ENCODE measurements around the gene ERCC6.

ERCC6 gene

DNA sequence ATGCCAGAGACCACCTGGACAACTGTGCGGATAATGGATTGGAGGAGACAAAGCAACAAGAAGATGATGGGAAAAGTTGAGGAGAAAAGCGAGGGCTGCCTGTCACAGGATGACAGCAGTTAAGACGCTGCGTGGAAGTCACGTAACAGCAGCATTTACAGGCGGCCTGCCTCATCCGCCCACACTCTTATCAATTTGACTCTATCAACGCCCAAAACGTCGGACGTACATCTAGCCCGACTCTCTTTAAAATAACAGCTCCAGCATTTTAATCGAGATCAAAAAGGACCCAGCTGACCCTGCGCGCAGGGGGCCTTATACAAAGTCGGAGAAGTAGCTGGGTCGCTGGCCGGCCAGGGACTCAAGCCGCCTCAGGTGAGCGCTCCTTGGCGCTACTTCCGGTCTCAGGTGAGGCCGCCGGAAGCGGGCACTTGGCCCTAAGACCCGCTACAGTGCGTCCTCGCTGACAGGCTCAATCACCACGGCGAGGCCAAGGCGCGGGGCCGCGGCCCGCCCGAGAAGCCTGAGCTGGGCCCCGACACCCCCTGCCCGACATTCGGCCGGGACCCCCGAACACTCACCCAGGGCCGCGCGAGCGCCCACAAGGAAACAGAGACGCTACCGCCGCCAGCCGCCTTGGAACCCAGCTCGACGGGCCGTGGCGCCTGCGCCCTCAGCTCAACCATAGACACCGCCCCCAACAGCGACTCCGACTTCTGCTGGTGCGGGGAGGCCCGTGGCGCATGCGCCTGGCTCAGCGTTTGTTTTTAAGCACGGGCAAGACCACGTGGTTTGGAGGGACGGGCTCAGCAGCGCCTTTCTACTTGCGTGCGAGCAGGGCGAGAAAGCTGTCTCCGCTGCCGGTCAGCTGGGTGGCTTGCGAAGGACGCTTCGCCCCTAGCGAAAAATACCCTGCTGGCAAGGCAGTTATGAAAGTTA is at the start of gene ERCC6:
TSS of gene ERCC6 (minus strand) at position 741 of the 939 bp plus-strand sequence.
- Mint-ChIP-seq H3K4me1 (peaks cover 53% of the 10 kb centered on the region), H3K36me3 (no peaks in the 10 kb centered on the region), H3K9me3 (no peaks in the 10 kb centered on the region), H3K27ac (peak within 1 kb of the TSS; percentile 97), H3K4me3 (peak within 1 kb of the TSS; percentile 98), H3K27me3 (peaks cover 5% of the 10 kb centered on the region)

- no peaks in the 10 kb centered on the region for H3K36me3 Mint-ChIP-seq
- H3K4me3 Mint-ChIP-seq: no peak overlapping the region
- no peak overlapping the region for H3K27ac Mint-ChIP-seq
These were observed 49.1 kb upstream of the ERCC6 start for GRCh38 chr10:49587981-49588380.

DNA sequence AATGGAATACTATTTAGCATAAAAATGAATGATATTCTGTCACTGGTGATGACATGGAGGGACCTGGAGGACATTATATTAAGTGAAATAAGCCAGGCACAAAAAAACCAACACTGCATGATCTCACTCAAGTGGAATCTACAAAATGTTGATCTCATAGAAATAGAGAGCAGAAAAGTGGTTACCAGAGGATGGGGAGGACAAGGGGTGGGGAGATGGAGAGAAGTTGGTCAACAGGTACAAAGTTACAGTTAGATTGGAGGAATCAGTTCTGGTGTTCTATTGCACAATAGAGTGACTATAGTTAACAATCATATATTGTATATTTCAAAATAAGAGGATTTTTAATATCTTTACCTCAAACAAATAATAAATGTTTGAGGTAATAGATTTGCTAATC is 46.5 kb upstream of the ERCC6 start:
- Mint-ChIP-seq H3K9me3 (no peaks in the 10 kb centered on the region), H3K27me3 (peaks cover 17% of the 10 kb centered on the region), H3K4me1 (no peaks in the 10 kb centered on the region), H3K36me3 (no peaks in the 10 kb centered on the region), H3K4me3 (no peak overlapping the region), H3K27ac (no peak overlapping the region)

More at GRCh38 chr10:49587981-49588380, 49.1 kb upstream of the ERCC6 start:
- H3K27me3 Mint-ChIP-seq: peaks cover 23% of the 10 kb centered on the region
- H3K9me3 Mint-ChIP-seq: no peaks in the 10 kb centered on the region
- H3K4me1 Mint-ChIP-seq: no peaks in the 10 kb centered on the region

- H3K27me3 Mint-ChIP-seq: peaks cover 13% of the 10 kb centered on the region
These were observed 40.7 kb upstream of the ERCC6 start for GRCh38 chr10:49579621-49580020.

DNA sequence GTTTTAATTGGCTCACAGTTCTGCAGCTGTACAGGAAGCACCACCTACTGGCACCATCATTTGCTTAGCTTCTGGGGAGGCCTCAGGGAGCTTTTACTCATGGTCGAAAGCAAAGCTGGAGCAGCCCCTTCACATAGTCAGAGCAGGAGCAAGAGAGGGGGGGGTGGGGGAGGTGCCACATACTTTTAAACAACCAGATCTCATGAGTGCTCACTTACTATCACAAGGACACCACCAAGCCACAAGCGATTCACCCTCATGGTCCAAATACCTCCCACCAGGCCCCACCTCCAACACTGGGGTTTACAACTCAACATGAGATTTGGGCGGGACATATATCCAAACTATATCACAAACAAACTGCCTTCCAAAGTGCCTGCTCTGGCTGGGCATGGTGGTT is 39.5 kb upstream of the ERCC6 start:
- Mint-ChIP-seq H3K27ac (no peak overlapping the region), H3K4me1 (no peaks in the 10 kb centered on the region), H3K4me3 (no peak overlapping the region), H3K27me3 (peaks cover 7% of the 10 kb centered on the region), H3K36me3 (no peaks in the 10 kb centered on the region), H3K9me3 (no peaks in the 10 kb centered on the region)

More at GRCh38 chr10:49579621-49580020, 40.7 kb upstream of the ERCC6 start:
- H3K4me3 Mint-ChIP-seq: no peak overlapping the region
- H3K9me3 Mint-ChIP-seq: no peaks in the 10 kb centered on the region
- no peak overlapping the region for H3K27ac Mint-ChIP-seq
- no peaks in the 10 kb centered on the region for H3K36me3 Mint-ChIP-seq
- no peaks in the 10 kb centered on the region for H3K4me1 Mint-ChIP-seq

- no peaks in the 10 kb centered on the region for H3K9me3 Mint-ChIP-seq
- peaks cover 4% of the 10 kb centered on the region for H3K27me3 Mint-ChIP-seq
- no peaks in the 10 kb centered on the region for H3K4me1 Mint-ChIP-seq
- no peaks in the 10 kb centered on the region for H3K36me3 Mint-ChIP-seq
- H3K4me3 Mint-ChIP-seq: no peak overlapping the region
- H3K27ac Mint-ChIP-seq: no peak overlapping the region
These were observed 38.4 kb upstream of the ERCC6 start for GRCh38 chr10:49577182-49577925.

GRCh38 chr10:49575489-49576072 is 36.7 kb upstream of the ERCC6 start:
- H3K27me3 Mint-ChIP-seq: peaks cover 4% of the 10 kb centered on the region
- no peak overlapping the region for H3K27ac Mint-ChIP-seq
- no peaks in the 10 kb centered on the region for H3K36me3 Mint-ChIP-seq

DNA sequence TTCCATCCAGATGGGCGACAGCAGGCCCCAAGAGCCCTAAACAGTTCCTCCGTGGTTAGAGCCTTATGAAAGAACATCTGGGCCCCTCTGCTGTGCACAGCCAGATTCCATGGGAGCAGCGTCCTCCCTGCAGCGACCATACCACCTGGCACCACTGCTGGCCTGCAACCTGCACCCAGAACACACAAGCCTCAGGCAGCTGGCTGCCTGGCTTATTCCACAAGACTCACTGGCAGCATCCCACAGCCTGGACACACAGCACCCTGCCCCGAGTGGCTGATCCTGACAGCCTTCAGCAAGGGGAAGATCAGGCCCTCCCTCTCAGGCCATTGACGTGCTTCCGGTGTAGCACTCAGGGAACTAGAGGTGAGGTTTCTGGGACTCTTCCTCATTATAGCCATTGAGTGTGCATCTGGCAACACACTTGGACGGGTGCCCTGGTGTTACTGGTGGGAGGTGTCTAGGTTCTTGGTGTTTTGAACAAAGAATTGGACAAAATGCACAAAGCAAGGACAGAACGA is 33.7 kb upstream of the ERCC6 start:
- H3K9me3 Mint-ChIP-seq: no peaks in the 10 kb centered on the region
- no peak overlapping the region for H3K4me3 Mint-ChIP-seq
- no peaks in the 10 kb centered on the region for H3K36me3 Mint-ChIP-seq
- H3K27ac Mint-ChIP-seq: no peak overlapping the region
- no peaks in the 10 kb centered on the region for H3K4me1 Mint-ChIP-seq
- H3K27me3 Mint-ChIP-seq: peaks cover 4% of the 10 kb centered on the region

More at GRCh38 chr10:49575489-49576072, 36.7 kb upstream of the ERCC6 start:
- H3K4me1 Mint-ChIP-seq: no peaks in the 10 kb centered on the region
- no peaks in the 10 kb centered on the region for H3K9me3 Mint-ChIP-seq
- H3K4me3 Mint-ChIP-seq: no peak overlapping the region

DNA sequence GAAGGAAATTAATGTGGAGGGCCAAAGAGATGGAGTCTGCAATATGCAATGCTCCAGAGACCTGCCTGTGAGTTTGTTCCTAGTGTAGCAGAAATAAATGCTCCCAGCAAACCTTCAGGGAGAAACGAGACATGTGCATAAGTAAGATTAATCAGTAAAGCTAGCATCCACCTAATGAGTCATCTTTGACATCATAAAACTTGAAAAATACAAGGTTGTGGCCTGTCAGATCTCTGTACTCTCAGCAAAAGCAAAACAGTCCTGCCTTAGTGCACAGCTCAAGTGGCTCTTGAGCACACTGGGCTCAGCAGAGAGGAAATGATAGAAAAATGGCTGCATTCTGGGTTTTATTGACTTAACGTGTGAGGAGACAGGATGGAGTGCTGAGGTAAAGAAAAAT is 32.5 kb upstream of the ERCC6 start:
- Mint-ChIP-seq H3K27ac (no peak overlapping the region), H3K4me1 (no peaks in the 10 kb centered on the region), H3K4me3 (no peak overlapping the region), H3K36me3 (no peaks in the 10 kb centered on the region), H3K9me3 (no peaks in the 10 kb centered on the region), H3K27me3 (peaks cover 1% of the 10 kb centered on the region)

DNA sequence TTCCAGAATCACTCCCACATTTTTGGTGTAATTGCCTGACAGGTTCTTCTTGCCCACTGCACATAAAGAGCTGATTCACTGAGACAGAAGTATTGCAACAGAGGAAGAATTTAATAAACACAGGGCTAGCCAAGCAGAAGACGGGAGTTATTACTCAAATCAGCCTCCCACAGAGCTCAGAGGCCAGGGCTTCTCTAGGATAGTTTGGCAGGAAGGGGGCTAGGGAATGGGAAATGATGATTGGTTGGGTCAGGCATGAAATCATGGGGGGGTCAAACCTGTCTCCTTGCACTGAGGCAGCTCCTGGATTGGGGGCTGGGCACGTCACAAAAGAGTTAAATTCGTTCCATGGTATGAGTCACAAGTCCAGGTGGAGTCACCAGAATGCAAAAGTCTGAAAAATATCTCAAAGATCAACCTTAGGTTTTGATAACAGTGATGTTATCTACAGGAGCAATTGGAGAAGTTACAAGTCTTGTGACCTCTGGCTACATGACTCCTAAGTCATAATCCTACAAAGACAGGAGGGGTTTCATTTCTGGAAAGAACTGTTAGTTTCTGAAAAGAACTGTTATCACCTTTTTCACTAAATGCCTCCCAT is 30.2 kb upstream of the ERCC6 start:
- Mint-ChIP-seq H3K9me3 (no peaks in the 10 kb centered on the region), H3K4me1 (no peaks in the 10 kb centered on the region), H3K27ac (no peak overlapping the region), H3K4me3 (no peak overlapping the region), H3K27me3 (peaks cover 3% of the 10 kb centered on the region), H3K36me3 (no peaks in the 10 kb centered on the region)

DNA sequence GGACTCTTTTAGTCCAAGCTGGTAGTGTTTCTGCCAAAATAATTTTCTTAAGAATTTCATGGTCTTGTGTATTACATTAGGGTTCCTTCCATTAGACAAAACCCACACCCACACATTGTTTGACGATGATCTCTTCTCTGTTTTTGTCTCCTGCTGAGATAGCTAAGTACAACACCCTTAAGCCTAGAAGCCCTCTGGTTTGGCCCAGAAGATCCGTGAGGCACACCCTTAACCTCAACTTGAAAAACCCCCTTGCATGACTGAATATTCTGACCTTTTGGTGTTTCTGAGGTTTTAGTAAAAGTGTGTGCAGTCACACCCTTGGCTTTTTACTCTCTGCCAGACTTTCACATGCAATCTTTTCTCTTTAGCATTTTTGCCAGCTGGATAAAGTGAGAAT is 29.3 kb upstream of the ERCC6 start:
- no peaks in the 10 kb centered on the region for H3K36me3 Mint-ChIP-seq
- H3K27ac Mint-ChIP-seq: peak overlapping the region; percentile 2
- no peak overlapping the region for H3K4me3 Mint-ChIP-seq
- H3K9me3 Mint-ChIP-seq: no peaks in the 10 kb centered on the region
- peaks cover 3% of the 10 kb centered on the region for H3K27me3 Mint-ChIP-seq
- no peaks in the 10 kb centered on the region for H3K4me1 Mint-ChIP-seq

DNA sequence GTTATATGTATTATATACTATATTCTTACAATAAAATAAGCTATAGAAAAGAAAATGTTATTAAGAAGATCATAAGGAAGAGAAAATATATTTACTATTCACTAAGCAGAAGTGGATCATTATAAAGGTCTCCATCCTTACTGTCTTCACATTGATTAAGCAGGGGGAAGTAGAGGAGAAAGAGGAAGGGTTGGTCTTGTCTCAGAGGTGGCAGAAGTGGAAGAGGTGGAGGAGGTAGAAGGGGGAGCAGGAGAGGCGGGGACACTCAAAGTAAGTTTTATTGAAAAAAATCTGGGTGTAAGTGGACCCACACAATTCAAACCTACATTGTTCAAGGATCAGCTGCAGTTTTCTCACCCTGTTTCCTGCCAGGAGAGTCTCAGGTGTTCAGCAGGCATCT is 28.9 kb upstream of the ERCC6 start:
- Mint-ChIP-seq H3K27me3 (peaks cover 5% of the 10 kb centered on the region), H3K9me3 (no peaks in the 10 kb centered on the region), H3K27ac (no peak overlapping the region), H3K4me1 (no peaks in the 10 kb centered on the region), H3K36me3 (no peaks in the 10 kb centered on the region), H3K4me3 (no peak overlapping the region)

DNA sequence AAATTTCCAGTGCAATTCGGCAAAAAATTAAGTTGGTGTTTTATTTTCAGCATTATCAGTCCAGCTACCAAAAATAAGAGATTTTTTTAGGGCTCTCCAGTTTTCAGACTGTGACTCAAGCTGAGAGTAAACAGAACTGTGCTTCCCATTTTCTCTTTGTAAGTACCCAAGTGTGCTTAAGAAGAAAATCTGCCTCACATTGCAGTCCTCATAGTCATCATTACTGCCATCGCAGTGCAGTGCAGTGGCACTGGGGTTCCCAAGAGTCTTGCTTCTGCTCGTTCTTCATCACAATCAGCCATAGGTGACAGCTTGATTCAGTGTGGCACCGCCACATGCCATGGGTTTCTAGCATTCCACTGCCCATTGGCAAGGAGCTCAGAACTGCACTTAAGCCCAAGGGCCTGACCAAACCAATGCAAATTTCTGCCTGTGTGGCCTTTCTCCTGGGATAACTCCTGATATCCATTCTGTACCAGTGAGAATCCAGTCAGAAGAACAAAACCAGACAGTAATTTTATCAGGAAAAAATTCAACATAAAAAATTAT is 25.6 kb upstream of the ERCC6 start:
- Mint-ChIP-seq H3K9me3 (no peaks in the 10 kb centered on the region), H3K36me3 (no peaks in the 10 kb centered on the region), H3K4me1 (no peaks in the 10 kb centered on the region), H3K4me3 (no peak overlapping the region), H3K27me3 (peaks cover 10% of the 10 kb centered on the region), H3K27ac (no peak overlapping the region)

- Mint-ChIP-seq H3K9me3 (no peaks in the 10 kb centered on the region), H3K4me3 (no peak overlapping the region), H3K27ac (no peak overlapping the region), H3K4me1 (no peaks in the 10 kb centered on the region), H3K27me3 (peaks cover 10% of the 10 kb centered on the region), H3K36me3 (no peaks in the 10 kb centered on the region)
These were observed 24.0 kb upstream of the ERCC6 start for GRCh38 chr10:49562893-49563292.

DNA sequence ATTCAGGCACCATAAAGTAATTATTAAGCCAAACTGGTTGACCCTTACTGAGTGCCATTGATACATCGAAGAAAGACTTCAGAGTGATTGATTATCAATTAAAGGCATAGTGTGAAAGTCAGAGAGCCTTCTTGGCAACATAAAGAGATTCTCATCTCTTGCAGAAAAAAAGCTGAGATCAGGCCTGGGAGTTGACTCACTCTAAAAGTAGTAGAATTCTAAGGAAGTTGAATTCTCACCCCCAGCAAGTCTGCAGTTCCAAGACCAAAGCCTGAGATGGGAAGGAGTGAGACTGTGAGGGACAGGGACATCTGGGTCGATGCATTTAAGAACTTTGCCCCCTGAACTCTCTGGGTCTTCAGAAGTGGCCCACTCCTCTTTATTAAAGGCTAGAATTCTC is 21.6 kb upstream of the ERCC6 start:
- no peaks in the 10 kb centered on the region for H3K9me3 Mint-ChIP-seq
- peaks cover 7% of the 10 kb centered on the region for H3K27me3 Mint-ChIP-seq
- no peak overlapping the region for H3K27ac Mint-ChIP-seq
- no peaks in the 10 kb centered on the region for H3K36me3 Mint-ChIP-seq
- no peak overlapping the region for H3K4me3 Mint-ChIP-seq
- no peaks in the 10 kb centered on the region for H3K4me1 Mint-ChIP-seq

Data from activated naive CD4-positive, alpha-beta T cell treated with anti-CD3 and anti-CD28 coated beads, Interleukin-2, amount 50 U/mL, for 24 hours (primary cell).